GM12864 (cell line): ENCODE measurements around the gene HEXD.
"Not testable (repeated sequence)": the region's sequence is repeated elsewhere in the genome, so short reads cannot be mapped to it uniquely, and the experiment has no call there.

ENCODE experiments used
- DNase-seq: peaks from one replicate; pipeline ENCODE4 v3.0.0-alpha.2; 2011; ENCODE audit warnings: low read depth
- H3K4me3 ChIP-seq: 2 replicates; pipeline ENCODE4 v1.5.1; 2011; ENCODE audit warnings: mild to moderate bottlenecking, low read depth, low read length, control low read depth
- CTCF ChIP-seq: IDR thresholded peaks from 2 replicates; pipeline ENCODE4 v1.5.1; 2011; ENCODE audit warnings: low read depth, mild to moderate bottlenecking, moderate library complexity, low read length, control low read depth, inconsistent platforms; ENCODE audit errors: missing control alignments

HEXD gene

GRCh38 chr17:82418001-82418986 lies at the start of gene HEXD, which contains the start of gene OGFOD3:
HEXD (plus strand) TSS chr17:82418347; CDS start chr17:82419800, 1,453 bp downstream.
OGFOD3 (minus strand) TSS chr17:82418586; CDS start chr17:82418485, 101 bp downstream.
- no peak for DNase-seq
- H3K4me3 ChIP-seq: peak within 1 kb of the TSS; percentile 77
- no peak for TF ChIP-seq CTCF

- DNase-seq: no peak
- no peak for TF ChIP-seq CTCF
- no peak overlapping the region for H3K4me3 ChIP-seq
Measured at GRCh38 chr17:82369211-82369610, 48.9 kb upstream of the HEXD start.

GRCh38 chr17:82370471-82371332 lies 47.4 kb upstream of the HEXD start:
- H3K4me3 ChIP-seq: no peak overlapping the region; the same call in none of the 2 replicates
- no peak for TF ChIP-seq CTCF
- DNase-seq: peak; percentile 55

- no peak for DNase-seq
- H3K4me3 ChIP-seq: no peak within 1 kb of the TSS; the same call in none of the 2 replicates
- no peak for TF ChIP-seq CTCF
Measured at GRCh38 chr17:82371333-82372248, 46.6 kb upstream of the HEXD start, which contains the start of gene UTS2R. UTS2R (plus strand) TSS chr17:82371765; CDS start chr17:82374325, 2,560 bp downstream.

GRCh38 chr17:82372249-82373071 lies 45.7 kb upstream of the HEXD start:
- no peak overlapping the region for H3K4me3 ChIP-seq
- no peak for TF ChIP-seq CTCF
- DNase-seq: no peak

- not testable (repeated sequence) for DNase-seq, H3K4me3 ChIP-seq
Measured at GRCh38 chr17:82373072-82373452, 45.1 kb upstream of the HEXD start.
